Fibroblast of lung (primary cell): ENCODE measurements around the gene MAPK8IP1. TPM values are rescaled to one million over a fixed set of nuclear protein-coding genes. Genes with fewer than 3 reads are reported as not detected.

Source experiments
- DNase-seq, 2 donors: peaks; one replicate each; pipeline versions ENCODE4 v3.0.0 to v3.0.0-alpha.2; 2010; ENCODE audit warnings: low read depth in 2 of 2
- H2AFZ ChIP-seq: 2 replicates; pipeline ENCODE4 v1.5.1; 2012; ENCODE audit warnings: low read length, control low read depth, inconsistent platforms
- H3K27ac ChIP-seq: 2 replicates; pipeline ENCODE4 v1.5.1; 2011; ENCODE audit warnings: low read length, control low read depth; ENCODE audit not compliant: insufficient read depth
- H3K27me3 ChIP-seq: 2 replicates; pipeline ENCODE4 v1.5.1; 2011; ENCODE audit warnings: mild to moderate bottlenecking, low read length; ENCODE audit not compliant: control insufficient read depth, insufficient read depth
- H3K36me3 ChIP-seq: 2 replicates; pipeline ENCODE4 v1.5.1; 2011; ENCODE audit warnings: low read length; ENCODE audit not compliant: control insufficient read depth, insufficient read depth
- H3K4me1 ChIP-seq: 2 replicates; pipeline ENCODE4 v1.5.1; 2011; ENCODE audit warnings: low read length; ENCODE audit not compliant: control insufficient read depth, insufficient read depth; ENCODE audit errors: extremely low read depth
- H3K4me2 ChIP-seq: 2 replicates; pipeline ENCODE4 v1.5.1; 2011; ENCODE audit warnings: low read length, control low read depth; ENCODE audit not compliant: insufficient read depth; ENCODE audit errors: extremely low read depth
- H3K4me3 ChIP-seq, 4 experiments: fragments of 200-600 bp in 1 of 4; sonication (generic) in 1 of 4; replicated peaks in 1 of 4; 2 replicates each; pipeline ENCODE4 v1.5.1; 2011 to 2016; ENCODE audit warnings: low read length in 4 of 4, low read depth in 3 of 4, mild to moderate bottlenecking in 3 of 4, control low read depth in 2 of 4, inconsistent platforms in 1 of 4, mixed read lengths in 1 of 4; ENCODE audit not compliant: insufficient read depth in 1 of 4; ENCODE audit errors: control extremely low read depth in 1 of 4
- H3K79me2 ChIP-seq: 2 replicates; pipeline ENCODE4 v1.5.1; 2012; ENCODE audit warnings: mild to moderate bottlenecking, low read length, inconsistent platforms; ENCODE audit not compliant: control insufficient read depth, insufficient read depth
- H3K9ac ChIP-seq: 2 replicates; pipeline ENCODE4 v1.5.1; 2011; ENCODE audit warnings: mild to moderate bottlenecking, low read length, control low read depth; ENCODE audit not compliant: insufficient read depth
- H3K9me3 ChIP-seq: 2 replicates; pipeline ENCODE4 v1.5.1; 2012; ENCODE audit warnings: low read depth, low read length; ENCODE audit not compliant: control insufficient read depth, insufficient read depth
- H4K20me1 ChIP-seq: 2 replicates; pipeline ENCODE4 v1.5.1; 2011; ENCODE audit warnings: low read length; ENCODE audit not compliant: control insufficient read depth, insufficient read depth; ENCODE audit errors: extremely low read depth
- CTCF ChIP-seq, 2 donors: IDR thresholded peaks in 1 of 2; conservative IDR thresholded peaks in 1 of 2; 1 replicate in 1 of 2; 2 replicates in 1 of 2; pipeline ENCODE4 v1.5.1; 2011 to 2012; ENCODE audit warnings: low read length in 2 of 2, control low read depth in 1 of 2, inconsistent platforms in 1 of 2, low read depth in 1 of 2, mild to moderate bottlenecking in 1 of 2
- EZH2 ChIP-seq: IDR thresholded peaks from 2 replicates; pipeline ENCODE4 v1.5.1; 2012; ENCODE audit warnings: low read length, control low read depth, mild to moderate bottlenecking; ENCODE audit errors: missing control alignments
- polyA plus RNA-seq, 2 donors: library from polyadenylated mRNA; depleted of rRNA in 1 of 2; stranded (reverse) in 1 of 2; unstranded in 1 of 2; fragments of >200 nt; gene quantifications; 2 replicates each; pipeline ENCODE4 v1.2.1, GENCODE V29; 2011 to 2012; ENCODE audit warnings: missing spikeins in 1 of 2
- total RNA-seq: library from RNA; depleted of rRNA; stranded (reverse); fragments of >200 nt; gene quantifications from 2 replicates; pipeline ENCODE4 v1.2.1, GENCODE V29; 2014

The MAPK8IP1 gene
- total and polyA plus RNA-seq, 2 donors (not counting 1 experiment from before 2014, with no cell fraction given): 3.8 to 6.6 TPM

- no peak overlapping the region for H3K9ac ChIP-seq
- H3K4me3 ChIP-seq: no peak overlapping the region
- no peak overlapping the region for H2AFZ ChIP-seq
- H3K4me1 ChIP-seq: no peaks in the 10 kb centered on the region
- no peak overlapping the region for H3K27ac ChIP-seq
- H3K9me3 ChIP-seq: no peaks in the 10 kb centered on the region
- no peak overlapping the region for H3K4me2 ChIP-seq
- peaks cover 25% of the 10 kb centered on the region for H3K36me3 ChIP-seq
- no peak for DNase-seq
- TF ChIP-seq CTCF (conservative IDR thresholded peaks at IDR 0.05 in 1 of 2, IDR thresholded peaks at IDR 0.05 in 1 of 2; ENCODE audit: low read depth in 1 of 2, low read length in 2 of 2): no peak
- TF ChIP-seq EZH2: no peak
- H4K20me1 ChIP-seq: no peaks in the 10 kb centered on the region
- H3K79me2 ChIP-seq: peaks cover 2% of the 10 kb centered on the region
- H3K27me3 ChIP-seq: no peaks in the 10 kb centered on the region
Measured at GRCh38 chr11:45910623-45911022, 25.2 kb downstream of the MAPK8IP1 start.

- no peak overlapping the region for H3K9ac ChIP-seq
- no peak overlapping the region for H3K4me2 ChIP-seq
- H3K4me3 ChIP-seq: no peak overlapping the region
- no peak for DNase-seq
- H3K27ac ChIP-seq: no peak overlapping the region
- TF ChIP-seq EZH2: no peak
- no peak for TF ChIP-seq CTCF (conservative IDR thresholded peaks at IDR 0.05 in 1 of 2, IDR thresholded peaks at IDR 0.05 in 1 of 2; ENCODE audit: low read depth in 1 of 2, low read length in 2 of 2)
- peaks cover 2% of the 10 kb centered on the region for H3K4me1 ChIP-seq
- H3K27me3 ChIP-seq: no peaks in the 10 kb centered on the region
- H2AFZ ChIP-seq: no peak overlapping the region
- peaks cover 18% of the 10 kb centered on the region for H3K79me2 ChIP-seq
- H4K20me1 ChIP-seq: no peaks in the 10 kb centered on the region
- no peaks in the 10 kb centered on the region for H3K9me3 ChIP-seq
- H3K36me3 ChIP-seq: peaks cover 25% of the 10 kb centered on the region
Measured at GRCh38 chr11:45913514-45913913, 28.1 kb downstream of the MAPK8IP1 start.

- Histone ChIP-seq H3K79me2 (peaks cover 18% of the 10 kb centered on the region), H3K4me2 (no peak overlapping the region), H3K4me3 (no peak overlapping the region), H3K27me3 (no peaks in the 10 kb centered on the region), H4K20me1 (no peaks in the 10 kb centered on the region), H3K9ac (no peak overlapping the region), H3K4me1 (peaks cover 2% of the 10 kb centered on the region), H2AFZ (no peak overlapping the region), H3K27ac (no peak overlapping the region), H3K36me3 (peaks cover 25% of the 10 kb centered on the region), H3K9me3 (no peaks in the 10 kb centered on the region)
- TF ChIP-seq EZH2 (no peak), CTCF (conservative IDR thresholded peaks at IDR 0.05 in 1 of 2, IDR thresholded peaks at IDR 0.05 in 1 of 2; ENCODE audit: low read depth in 1 of 2, low read length in 2 of 2) (no peak)
- DNase-seq: no peak
Measured at GRCh38 chr11:45913942-45914635, 28.6 kb downstream of the MAPK8IP1 start.
